Neural cell (in vitro differentiated cells): ENCODE measurements around the gene EPAS1. TPM values are rescaled to one million over a fixed set of nuclear protein-coding genes. Genes with fewer than 3 reads are reported as not detected.

Experiments used
- H2AFZ ChIP-seq: fragments of 200-600, 300-800 bp; sonication (generic), shearing (Covaris generic); 2 replicates; pipeline ENCODE4 v1.6.0; 2014; ENCODE audit warnings: low read depth, mild to moderate bottlenecking, antibody characterized with exemption, low read length, moderate library complexity
- H3F3A ChIP-seq: fragments of 200-600 bp; shearing (Covaris generic); 2 replicates; pipeline ENCODE4 v1.6.1; 2016; ENCODE audit warnings: mild to moderate bottlenecking, moderate library complexity, mixed read lengths, antibody characterized with exemption, low read length; ENCODE audit not compliant: insufficient read depth, poor library complexity, severe bottlenecking
- H3K27ac ChIP-seq: fragments of 200-600, 300-800 bp; sonication (generic), shearing (Covaris generic); 2 replicates; pipeline ENCODE4 v1.5.1; 2014; ENCODE audit warnings: mild to moderate bottlenecking, low read length, moderate library complexity
- H3K27me3 ChIP-seq: fragments of 300-800, 200-600 bp; sonication (generic), shearing (Covaris generic); 2 replicates; pipeline ENCODE4 v1.6.0; 2014; ENCODE audit warnings: mild to moderate bottlenecking, low read depth, low read length, moderate library complexity; ENCODE audit not compliant: insufficient read depth
- H3K36me3 ChIP-seq: fragments of 300-800, 200-600 bp; sonication (generic), shearing (Covaris generic); 2 replicates; pipeline ENCODE4 v1.5.1; 2014; ENCODE audit warnings: mild to moderate bottlenecking, antibody characterized with exemption, low read length, moderate library complexity; ENCODE audit not compliant: insufficient read depth
- H3K4me2 ChIP-seq: fragments of 300-800, 200-600 bp; sonication (generic), shearing (Covaris generic); 2 replicates; pipeline ENCODE4 v1.6.0; 2014; ENCODE audit warnings: mild to moderate bottlenecking, low read length
- H3K4me3 ChIP-seq: fragments of 300-800, 200-600 bp; sonication (generic), shearing (Covaris generic); 2 replicates; pipeline ENCODE4 v1.5.1; 2014; ENCODE audit warnings: mild to moderate bottlenecking, low read length, moderate library complexity
- H3K79me2 ChIP-seq: fragments of 200-600 bp; shearing (Covaris generic); replicated peaks from 2 replicates; pipeline ENCODE4 v1.6.0; 2014; ENCODE audit warnings: mild to moderate bottlenecking, low read length, moderate library complexity; ENCODE audit not compliant: insufficient read depth
- H3K9ac ChIP-seq: fragments of 300-800, 200-600 bp; sonication (generic), shearing (Covaris generic); 2 replicates; pipeline ENCODE4 v1.6.1; 2016; ENCODE audit warnings: mild to moderate bottlenecking, low read length, mixed read lengths
- H3K9me2 ChIP-seq: fragments of 200-600 bp; shearing (Covaris generic); 2 replicates; pipeline ENCODE4 v1.6.1; 2016; ENCODE audit warnings: mild to moderate bottlenecking, low read length, mixed read lengths; ENCODE audit not compliant: insufficient read depth
- H3K9me3 ChIP-seq: fragments of 200-600, 300-800 bp; sonication (generic), shearing (Covaris generic); 2 replicates; pipeline ENCODE4 v1.6.1; 2016; ENCODE audit warnings: mild to moderate bottlenecking, mixed run types, low read length, moderate library complexity, mixed read lengths
- H4K20me1 ChIP-seq: fragments of 200-600 bp; shearing (Covaris generic); 2 replicates; pipeline ENCODE4 v1.6.1; 2016; ENCODE audit warnings: mild to moderate bottlenecking, mixed run types; ENCODE audit not compliant: insufficient read depth
- CTCF ChIP-seq: fragments of 450-650 bp; IDR thresholded peaks from 2 replicates; pipeline ENCODE4 v1.5.1; 2014; ENCODE audit warnings: antibody characterized with exemption, mild to moderate bottlenecking, moderate library complexity; ENCODE audit not compliant: poor library complexity, severe bottlenecking
- EP300 ChIP-seq: fragments of 450-650 bp; conservative IDR thresholded peaks from 2 replicates; pipeline ENCODE4 v1.6.1; 2014; ENCODE audit warnings: antibody characterized with exemption, mild to moderate bottlenecking, moderate library complexity; ENCODE audit not compliant: poor library complexity, severe bottlenecking
- EZH2 ChIP-seq: fragments of 200-600, 300-800 bp; shearing (Covaris generic), sonication (generic); IDR thresholded peaks from 2 replicates; pipeline ENCODE4 v1.6.1; 2014; ENCODE audit warnings: antibody characterized with exemption, low read length, borderline replicate concordance, mild to moderate bottlenecking; ENCODE audit not compliant: insufficient read depth, poor library complexity, severe bottlenecking
- MXI1 ChIP-seq: fragments of 450-650 bp; conservative IDR thresholded peaks from 2 replicates; pipeline ENCODE4 v1.6.1; 2014; ENCODE audit warnings: antibody characterized with exemption, mild to moderate bottlenecking; ENCODE audit not compliant: poor library complexity, severe bottlenecking
- RAD21 ChIP-seq: fragments of 450-650 bp; conservative IDR thresholded peaks from 2 replicates; pipeline ENCODE4 v1.6.1; 2014; ENCODE audit warnings: antibody characterized with exemption, mild to moderate bottlenecking, moderate library complexity
- REST ChIP-seq: IDR thresholded peaks from 2 replicates; pipeline ENCODE4 v1.6.1; 2012; ENCODE audit warnings: borderline replicate concordance
- SMC3 ChIP-seq: fragments of 450-650 bp; conservative IDR thresholded peaks from 2 replicates; pipeline ENCODE4 v1.6.1; 2014; ENCODE audit warnings: antibody characterized with exemption, mild to moderate bottlenecking, moderate library complexity; ENCODE audit not compliant: poor library complexity
- TAF1 ChIP-seq: IDR thresholded peaks from 2 replicates; pipeline ENCODE4 v1.6.1; 2012; ENCODE audit warnings: low read depth
- polyA plus RNA-seq: library from polyadenylated mRNA; depleted of rRNA; stranded (reverse); fragments of >200 nt; gene quantifications from 2 replicates; pipeline ENCODE4 v1.2.3, GENCODE V29; 2014

The EPAS1 gene
- polyA plus RNA-seq, 1 donor from 2014 or later: not detected

- Histone ChIP-seq H3K27ac (no peak overlapping the region), H3K36me3 (no peaks in the 10 kb centered on the region), H3K9me2 (no peaks in the 10 kb centered on the region), H2AFZ (no peak overlapping the region), H3K9me3 (no peaks in the 10 kb centered on the region), H3K4me2 (no peak overlapping the region), H3K9ac (no peak overlapping the region), H3K27me3 (no peaks in the 10 kb centered on the region), H3K4me3 (no peak overlapping the region), H3K79me2 (no peaks in the 10 kb centered on the region), H3F3A (no peaks in the 10 kb centered on the region), H4K20me1 (no peaks in the 10 kb centered on the region)
- no peak for TF ChIP-seq EP300
- no peak for TF ChIP-seq MXI1
- no peak for TF ChIP-seq TAF1
- no peak for TF ChIP-seq EZH2
- no peak for TF ChIP-seq SMC3
- TF ChIP-seq RAD21: no peak
- no peak for TF ChIP-seq REST
- TF ChIP-seq CTCF: no peak
Observed at GRCh38 chr2:46362667-46363012, 65.4 kb downstream of the EPAS1 start.

- TF ChIP-seq TAF1 (no peak), SMC3 (no peak)
- H3F3A ChIP-seq: no peaks in the 10 kb centered on the region
- H3K27ac ChIP-seq: no peak overlapping the region
Observed at GRCh38 chr2:46363535-46364170, 66.4 kb downstream of the EPAS1 start.

More at GRCh38 chr2:46363535-46364170, 66.4 kb downstream of the EPAS1 start:
- Histone ChIP-seq H3K9me3 (no peaks in the 10 kb centered on the region), H2AFZ (no peak overlapping the region), H3K4me3 (no peak overlapping the region), H3K4me2 (no peak overlapping the region), H3K9me2 (no peaks in the 10 kb centered on the region), H3K9ac (no peak overlapping the region), H3K79me2 (no peaks in the 10 kb centered on the region), H3K27me3 (no peaks in the 10 kb centered on the region), H3K36me3 (no peaks in the 10 kb centered on the region), H4K20me1 (no peaks in the 10 kb centered on the region)
